ENCODE measurements around the gene LLGL2.

Gene LLGL2

DNA sequence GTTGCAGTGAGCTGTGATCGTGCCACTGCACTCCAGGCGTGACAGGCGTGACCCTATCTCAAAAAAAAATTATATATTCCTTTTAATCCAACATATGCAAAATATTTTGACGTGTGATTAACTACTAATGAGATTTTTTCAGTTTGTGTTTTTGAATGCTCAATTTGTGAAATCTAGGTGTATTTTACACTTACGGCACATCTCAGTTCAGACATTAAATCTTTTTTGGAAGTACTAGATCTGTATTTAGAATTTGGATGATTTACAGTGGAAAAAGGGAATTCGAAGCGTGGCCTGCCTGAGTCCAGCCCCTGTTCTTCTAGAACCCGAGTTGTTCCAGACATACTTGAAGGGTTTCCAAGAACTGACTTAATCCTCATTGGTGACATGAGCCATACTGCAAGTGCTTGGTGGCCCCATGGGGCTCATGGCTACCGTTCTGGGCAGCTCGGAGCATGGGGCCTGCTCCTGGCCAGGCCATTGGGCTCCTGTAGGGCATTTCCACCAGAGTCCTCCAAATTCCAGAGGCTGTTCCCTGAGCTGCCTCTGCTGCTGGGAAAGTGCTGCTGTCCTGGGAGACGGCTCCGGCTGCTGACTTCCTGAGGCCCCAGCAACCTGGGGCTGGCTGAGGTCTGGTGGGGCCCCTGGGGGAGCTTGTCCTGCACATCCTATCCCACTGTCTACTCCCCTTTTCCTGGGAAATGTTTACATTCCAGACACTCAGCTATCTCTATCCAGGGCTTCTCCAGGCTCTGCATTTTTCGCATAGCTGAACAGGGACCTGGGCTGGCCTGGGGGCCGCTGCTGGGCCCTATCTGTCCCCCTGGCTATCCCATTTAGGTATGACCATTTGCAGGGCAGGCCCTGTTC is 27.2 kb downstream of the LLGL2 start:
- ATAC-seq (ENCODE audit: low read depth) (no peak), DNase-seq (ENCODE audit: low spot score) (no peak)
- no peaks in the 10 kb centered on the region for H3K9me3 ChIP-seq (ENCODE audit: severe bottlenecking)
- peaks cover 15% of the 10 kb centered on the region for H3K4me1 ChIP-seq (ENCODE audit: insufficient read depth, poor library complexity, severe bottlenecking)
- H3K36me3 ChIP-seq (ENCODE audit: low read depth): no peaks in the 10 kb centered on the region
- H3K27ac ChIP-seq (ENCODE audit: poor library complexity, severe bottlenecking): no peak overlapping the region
- no peaks in the 10 kb centered on the region for H3K27me3 ChIP-seq (ENCODE audit: insufficient read depth, poor library complexity, severe bottlenecking)
- H3K4me3 ChIP-seq (ENCODE audit: severe bottlenecking): no peak overlapping the region
- TF ChIP-seq, protein P1, sequence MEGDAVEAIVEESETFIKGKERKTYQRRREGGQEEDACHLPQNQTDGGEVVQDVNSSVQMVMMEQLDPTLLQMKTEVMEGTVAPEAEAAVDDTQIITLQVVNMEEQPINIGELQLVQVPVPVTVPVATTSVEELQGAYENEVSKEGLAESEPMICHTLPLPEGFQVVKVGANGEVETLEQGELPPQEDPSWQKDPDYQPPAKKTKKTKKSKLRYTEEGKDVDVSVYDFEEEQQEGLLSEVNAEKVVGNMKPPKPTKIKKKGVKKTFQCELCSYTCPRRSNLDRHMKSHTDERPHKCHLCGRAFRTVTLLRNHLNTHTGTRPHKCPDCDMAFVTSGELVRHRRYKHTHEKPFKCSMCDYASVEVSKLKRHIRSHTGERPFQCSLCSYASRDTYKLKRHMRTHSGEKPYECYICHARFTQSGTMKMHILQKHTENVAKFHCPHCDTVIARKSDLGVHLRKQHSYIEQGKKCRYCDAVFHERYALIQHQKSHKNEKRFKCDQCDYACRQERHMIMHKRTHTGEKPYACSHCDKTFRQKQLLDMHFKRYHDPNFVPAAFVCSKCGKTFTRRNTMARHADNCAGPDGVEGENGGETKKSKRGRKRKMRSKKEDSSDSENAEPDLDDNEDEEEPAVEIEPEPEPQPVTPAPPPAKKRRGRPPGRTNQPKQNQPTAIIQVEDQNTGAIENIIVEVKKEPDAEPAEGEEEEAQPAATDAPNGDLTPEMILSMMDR (IDR thresholded peaks at IDR 0.05; ENCODE audit: poor library complexity, severe bottlenecking): no peak

DNA sequence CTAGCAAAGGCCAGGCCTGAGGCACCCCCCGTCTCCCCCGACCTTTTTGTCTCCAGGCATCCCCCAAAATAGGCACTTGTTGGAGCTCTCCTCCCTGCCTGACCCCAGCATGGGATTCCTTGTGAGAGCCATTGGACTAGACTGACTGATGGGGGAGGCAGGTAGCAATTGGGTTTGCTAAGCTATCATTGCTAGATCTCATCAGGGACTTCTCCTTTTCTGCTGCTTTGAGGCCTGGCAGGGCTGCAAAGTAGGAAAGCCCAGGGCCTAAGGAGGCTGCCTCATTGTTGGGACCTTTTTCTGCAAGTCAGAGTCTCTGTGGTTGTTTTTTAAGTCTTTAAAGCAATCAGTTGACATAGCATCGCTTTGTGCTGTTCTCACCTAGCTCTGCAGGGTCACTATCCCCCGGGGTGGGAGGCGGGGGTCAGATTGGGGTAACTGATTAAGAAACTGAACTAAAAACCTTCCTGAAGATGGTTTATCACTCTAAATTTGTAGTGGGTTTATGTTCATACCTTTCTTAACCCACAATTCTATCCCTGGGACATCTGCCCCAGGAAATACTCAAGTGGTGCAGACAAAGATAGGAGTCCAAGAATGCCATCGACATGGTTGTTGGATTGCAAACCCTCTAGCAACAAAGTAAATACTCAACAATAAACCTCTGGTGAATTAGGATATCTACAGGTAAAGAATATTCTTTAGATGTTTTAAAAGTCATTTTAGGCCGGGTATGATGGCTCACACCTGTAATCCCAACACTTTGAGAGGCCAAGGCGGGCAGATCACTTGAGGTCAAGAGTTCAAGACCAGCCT is 28.0 kb downstream of the LLGL2 start:
- H3K27me3 ChIP-seq (ENCODE audit: insufficient read depth, poor library complexity, severe bottlenecking): no peaks in the 10 kb centered on the region
- no peaks in the 10 kb centered on the region for H3K9me3 ChIP-seq (ENCODE audit: severe bottlenecking)
- ATAC-seq (ENCODE audit: low read depth) (no peak), DNase-seq (ENCODE audit: low spot score) (no peak)
- TF ChIP-seq, protein P1 (IDR thresholded peaks at IDR 0.05; ENCODE audit: poor library complexity, severe bottlenecking): no peak
- H3K4me3 ChIP-seq (ENCODE audit: severe bottlenecking): no peak overlapping the region
- H3K36me3 ChIP-seq (ENCODE audit: low read depth): no peaks in the 10 kb centered on the region
- H3K4me1 ChIP-seq (ENCODE audit: insufficient read depth, poor library complexity, severe bottlenecking): peaks cover 15% of the 10 kb centered on the region
- no peak overlapping the region for H3K27ac ChIP-seq (ENCODE audit: poor library complexity, severe bottlenecking)

- H3K4me1 ChIP-seq (ENCODE audit: insufficient read depth, poor library complexity, severe bottlenecking): no peaks in the 10 kb centered on the region
- DNase-seq (ENCODE audit: low spot score) (no peak), ATAC-seq (ENCODE audit: low read depth) (no peak; the same call in 2 of the 3 replicates)
- H3K36me3 ChIP-seq (ENCODE audit: low read depth): no peaks in the 10 kb centered on the region
- no peak overlapping the region for H3K4me3 ChIP-seq (ENCODE audit: severe bottlenecking)
- no peak overlapping the region for H3K27ac ChIP-seq (ENCODE audit: poor library complexity, severe bottlenecking)
- H3K9me3 ChIP-seq (ENCODE audit: severe bottlenecking): no peaks in the 10 kb centered on the region
- TF ChIP-seq, protein P1 (IDR thresholded peaks at IDR 0.05; ENCODE audit: poor library complexity, severe bottlenecking): no peak
- H3K27me3 ChIP-seq (ENCODE audit: insufficient read depth, poor library complexity, severe bottlenecking): no peaks in the 10 kb centered on the region
Observed at GRCh38 chr17:75555679-75556153, 30.2 kb downstream of the LLGL2 start.

DNA sequence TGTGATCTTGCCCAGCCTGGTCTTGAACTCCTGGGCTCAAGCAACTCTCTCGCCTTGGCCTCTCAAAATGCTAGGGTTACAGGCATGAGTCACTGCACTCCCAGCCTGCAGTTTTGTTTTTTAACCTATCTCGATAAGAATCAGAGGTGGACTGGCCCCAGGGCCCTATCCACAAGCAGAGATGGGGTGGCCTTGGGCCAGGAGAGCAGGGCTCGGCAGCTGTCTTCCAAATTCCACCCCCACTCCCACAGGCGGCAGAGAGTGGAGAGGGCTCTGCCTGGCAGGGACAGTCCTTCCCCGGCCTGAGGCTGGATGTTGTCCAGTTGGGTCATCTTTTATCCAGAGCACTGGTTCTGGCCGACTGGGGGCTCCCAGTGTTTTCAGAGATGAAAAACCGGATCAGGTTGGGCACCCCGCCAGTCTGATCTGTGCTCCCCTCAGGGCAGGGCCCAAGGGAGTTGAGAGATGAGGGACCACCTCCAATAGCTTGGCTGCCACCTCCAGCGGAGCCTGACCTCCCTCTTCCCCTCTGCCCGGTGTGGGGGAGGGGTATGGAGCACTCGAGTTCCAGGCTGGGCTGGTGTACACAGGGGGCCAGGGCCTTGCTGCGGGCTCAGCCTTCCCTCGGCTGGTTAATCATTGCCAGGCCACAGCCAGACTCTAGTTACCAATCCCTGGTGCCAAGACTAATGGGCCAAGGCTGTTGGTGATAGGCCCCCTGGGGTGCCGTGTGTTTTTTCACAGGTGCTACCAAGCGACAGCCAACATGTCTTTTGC is 31.8 kb downstream of the LLGL2 start:
- Histone ChIP-seq H3K4me3 (ENCODE audit: severe bottlenecking) (no peak overlapping the region), H3K4me1 (ENCODE audit: insufficient read depth, poor library complexity, severe bottlenecking) (no peaks in the 10 kb centered on the region)
- peak; percentile 35; the same call in 2 of the 3 replicates for ATAC-seq (ENCODE audit: low read depth)

More for the DNA sequence above, 31.8 kb downstream of the LLGL2 start:
- no peaks in the 10 kb centered on the region for H3K36me3 ChIP-seq (ENCODE audit: low read depth)
- H3K27ac ChIP-seq (ENCODE audit: poor library complexity, severe bottlenecking): no peak overlapping the region
- DNase-seq (ENCODE audit: low spot score): no peak
- H3K27me3 ChIP-seq (ENCODE audit: insufficient read depth, poor library complexity, severe bottlenecking): no peaks in the 10 kb centered on the region
- H3K9me3 ChIP-seq (ENCODE audit: severe bottlenecking): no peaks in the 10 kb centered on the region
- TF ChIP-seq, protein P1 (IDR thresholded peaks at IDR 0.05; ENCODE audit: poor library complexity, severe bottlenecking): no peak

Measured in RWPE2 (cell line).